K562 (cell line): ENCODE data around the gene KCND3. TPM values are rescaled to one million over a fixed set of nuclear protein-coding genes. Genes with fewer than 3 reads are reported as not detected.

ENCODE experiments used
- ATAC-seq: fragments of 200-7000 bp; cut with Tn5 transposase; 3 replicates; pipeline ENCODE4 v1.9.1; 2020; ENCODE audit warnings: moderate library complexity
- BruUV-seq: library from RNA; stranded (reverse); fragments of 400-500 nt; replicated peaks from 2 replicates; lab custom pipeline; 2021; lab: Mats Ljungman, UMichigan
- CTCF ChIA-PET: fragments of 300-600 bp; formaldehyde crosslinking; extraction: SDS; loops from one replicate; lab custom pipeline; 2021; ENCODE audit warnings: low intra/inter-chr PET ratio; lab: Yijun Ruan, JAX
- POLR2A ChIA-PET: fragments of 300-600, 350-650 bp; sonication (Branson Sonifier 250); formaldehyde crosslinking; extraction: SDS; loops from one replicate; lab custom pipeline; 2021; ENCODE audit warnings: antibody characterized with exemption, inconsistent platforms; lab: Yijun Ruan, JAX
- DNase-seq, 4 experiments: peaks; one replicate each; pipeline versions ENCODE4 v3.0.0 to v3.0.0-alpha.2; 2011 to 2018; ENCODE audit warnings: low spot score in 3 of 4, mixed read lengths in 3 of 4; ENCODE audit errors: extremely low read depth in 1 of 4
- FAIRE-seq: peaks from 2 replicates; lab custom pipeline; 2011; peaks lifted over from hg19 to GRCh38; lab: Jason Lieb, UNC
- H2AFZ ChIP-seq: 2 replicates; pipeline ENCODE4 v1.6.0; 2011; ENCODE audit warnings: low read depth, low read length, control low read depth, inconsistent platforms
- H3K27ac ChIP-seq: fragments of 200-600 bp; 3 replicates; pipeline ENCODE4 v1.8.0; 2011; ENCODE audit warnings: low read depth, mild to moderate bottlenecking, control low read depth, inconsistent platforms, low read length, moderate library complexity, mixed read lengths; ENCODE audit errors: extremely low read depth
- H3K27me3 ChIP-seq, 2 experiments: fragments of 300-600 bp in 1 of 2; 2 replicates in 1 of 2; 3 replicates in 1 of 2; pipeline versions ENCODE4 v1.6.0 to v1.8.0; 2011; ENCODE audit warnings: inconsistent platforms in 2 of 2, low read length in 2 of 2, mild to moderate bottlenecking in 1 of 2, mixed read lengths in 1 of 2, moderate library complexity in 1 of 2; ENCODE audit not compliant: control insufficient read depth in 2 of 2, insufficient read depth in 2 of 2
- H3K36me3 ChIP-seq: fragments of 300-600 bp; 3 replicates; pipeline ENCODE4 v1.8.0; 2011; ENCODE audit warnings: mild to moderate bottlenecking, low read length, inconsistent platforms; ENCODE audit not compliant: control insufficient read depth, insufficient read depth
- H3K4me1 ChIP-seq, 2 experiments: fragments of 200-600 bp in 1 of 2; replicated peaks in 1 of 2; 2 replicates in 1 of 2; 3 replicates in 1 of 2; pipeline versions ENCODE4 v1.5.1 to v1.8.0; 2011; ENCODE audit warnings: inconsistent platforms in 2 of 2, low read length in 2 of 2, mild to moderate bottlenecking in 1 of 2, mixed read lengths in 1 of 2, moderate library complexity in 1 of 2; ENCODE audit not compliant: control insufficient read depth in 2 of 2, insufficient read depth in 2 of 2
- H3K4me2 ChIP-seq: 2 replicates; pipeline ENCODE4 v1.6.1; 2011; ENCODE audit warnings: low read length, control low read depth, inconsistent platforms, mixed read lengths; ENCODE audit not compliant: insufficient read depth
- H3K4me3 ChIP-seq: fragments of 200-600 bp; sonication (generic), shearing (Covaris generic); 2 replicates; pipeline ENCODE4 v1.5.1; 2016; ENCODE audit warnings: control low read depth, inconsistent platforms
- H3K79me2 ChIP-seq: fragments of 200-600 bp; 3 replicates; pipeline ENCODE4 v1.8.0; 2011; ENCODE audit warnings: low read length, inconsistent platforms; ENCODE audit not compliant: control insufficient read depth, insufficient read depth
- H3K9ac ChIP-seq, 2 experiments: 2 replicates each; pipeline versions ENCODE4 v1.6.0 to v1.6.1; 2011; ENCODE audit warnings: low read depth in 2 of 2, low read length in 2 of 2, control low read depth in 1 of 2, inconsistent platforms in 1 of 2, mild to moderate bottlenecking in 1 of 2, mixed read lengths in 1 of 2; ENCODE audit not compliant: insufficient read depth in 1 of 2
- H3K9me1 ChIP-seq: one replicate; pipeline ENCODE4 v1.6.0; 2011; ENCODE audit warnings: inconsistent platforms, mild to moderate bottlenecking, low read length, moderate library complexity; ENCODE audit not compliant: control insufficient read depth, insufficient read depth
- H3K9me3 ChIP-seq: replicated peaks from 2 replicates; pipeline ENCODE4 v1.5.1; 2011; ENCODE audit warnings: low read depth, low read length, inconsistent platforms; ENCODE audit not compliant: control insufficient read depth, insufficient read depth
- H4K20me1 ChIP-seq: replicated peaks from 2 replicates; pipeline ENCODE4 v1.6.1; 2011; ENCODE audit warnings: low read length, inconsistent platforms, mixed read lengths; ENCODE audit not compliant: control insufficient read depth, insufficient read depth
- ARID1B ChIP-seq: fragments of 450-650 bp; IDR thresholded peaks from 2 replicates; pipeline ENCODE4 v1.6.1; 2016; ENCODE audit warnings: antibody characterized with exemption, mild to moderate bottlenecking, inconsistent platforms
- CAMTA2 ChIP-seq: fragments of 250-450 bp; sonication (Bioruptor Pico); conservative IDR thresholded peaks from 2 replicates; pipeline ENCODE4 v1.5.1; 2022
- FOXM1 ChIP-seq, 2 experiments: fragments of 450-650 bp in 1 of 2; sonication (generic) in 1 of 2; formaldehyde crosslinking in 1 of 2; IDR thresholded peaks; 2 replicates each; pipeline versions ENCODE4 v1.6.1 to v1.9.0; 2017 to 2022; ENCODE audit warnings: low read depth in 2 of 2, mild to moderate bottlenecking in 2 of 2, missing genetic modification reagents in 1 of 2, moderate library complexity in 1 of 2
- HDAC1 ChIP-seq, 2 experiments: fragments of 450-650 bp; IDR thresholded peaks; 2 replicates each; pipeline ENCODE4 v1.6.1; 2016 to 2017; ENCODE audit warnings: inconsistent platforms in 1 of 2, mild to moderate bottlenecking in 1 of 2, moderate library complexity in 1 of 2
- HDAC8 ChIP-seq: fragments of 450-650 bp; IDR thresholded peaks from 2 replicates; pipeline ENCODE4 v1.6.1; 2016; ENCODE audit warnings: mild to moderate bottlenecking, missing genetic modification characterization, moderate library complexity, missing compliant biosample characterization
- MTF1 ChIP-seq: fragments of 250-450 bp; sonication (Bioruptor Pico); IDR thresholded peaks from 2 replicates; pipeline ENCODE4 v1.9.0; 2021; ENCODE audit warnings: moderate library complexity, mild to moderate bottlenecking, inconsistent platforms, borderline replicate concordance
- NR4A1 ChIP-seq, 2 experiments: fragments of 250-450 bp in 1 of 2; fragments of 450-650 bp in 1 of 2; sonication (Bioruptor Pico) in 1 of 2; IDR thresholded peaks; 2 replicates each; pipeline versions ENCODE4 v1.4.0 to v1.6.1; 2016 to 2020; ENCODE audit warnings: mild to moderate bottlenecking in 2 of 2, missing compliant biosample characterization in 1 of 2, missing genetic modification characterization in 1 of 2, moderate library complexity in 1 of 2
- POLR2A ChIP-seq: fragments of 450-650 bp; conservative IDR thresholded peaks from 2 replicates; pipeline ENCODE4 v1.6.1; 2016
- RB1 ChIP-seq: fragments of 450-650 bp; IDR thresholded peaks from 2 replicates; pipeline ENCODE4 v1.6.1; 2017; ENCODE audit warnings: low read depth, mild to moderate bottlenecking
- RBFOX2 ChIP-seq: fragments of 200-400 bp; formaldehyde crosslinking; IDR thresholded peaks from 2 replicates; pipeline ENCODE4 v1.6.1; 2017; ENCODE audit warnings: low read depth, mild to moderate bottlenecking, low read length, moderate library complexity
- SAFB2 ChIP-seq: fragments of 200-400 bp; formaldehyde crosslinking; IDR thresholded peaks from 2 replicates; pipeline ENCODE4 v1.6.1; 2018; ENCODE audit warnings: borderline replicate concordance, low read length, low read depth, moderate library complexity; ENCODE audit not compliant: severe bottlenecking
- SMARCB1 ChIP-seq: IDR thresholded peaks from 2 replicates; pipeline ENCODE4 v1.6.1; 2011; ENCODE audit warnings: improper control_type of control experiment, low read depth; ENCODE audit not compliant: insufficient read length
- WHSC1 ChIP-seq: IDR thresholded peaks from one replicate; pipeline ENCODE4 v1.6.1; 2012; ENCODE audit warnings: low read length, control low read depth, inconsistent platforms
- ZNF583 ChIP-seq: fragments of 250-450 bp; sonication (Bioruptor Pico); IDR thresholded peaks from 2 replicates; pipeline ENCODE4 v1.4.0; 2020
- WGBS: fragments of 100-300 bp; shearing (Covaris generic); methylation state at CpG from one replicate; pipeline ENCODE4 v1.1.6; 2016; ENCODE audit warnings: low coverage, mixed read lengths; ENCODE audit not compliant: insufficient coverage; ENCODE audit errors: missing lambda C conversion rate; 5-methylcytosine and 5-hydroxymethylcytosine counted together
- in situ Hi-C: fragments of 300-500 bp; cut with MboI; formaldehyde crosslinking; loops from 4 replicates; pipeline ENCODE4 v1.15.0; 2018; ENCODE audit warnings: inconsistent platforms, mixed read lengths
- intact Hi-C: fragments of 100-400 bp; cut with micrococcal nuclease; formaldehyde crosslinking; loops from 2 replicates; pipeline ENCODE4 v1.14.2; 2022
- polyA plus RNA-seq, 8 experiments: library from polyadenylated mRNA; depleted of rRNA in 4 of 8; stranded (reverse) in 5 of 8; unstranded in 3 of 8; fragments of >200 nt; fragmentation: Nextera tagmentation in 2 of 8; fragmentation: Illumina TruSeq in 1 of 8; extraction: Ambion mirVana in 2 of 8; extraction: Trizol in 1 of 8; gene quantifications; 2 replicates each; pipeline versions ENCODE4 v1.2.1 to v1.2.3, GENCODE V29; 2011 to 2014; ENCODE audit warnings: inconsistent platforms in 1 of 8, missing spikeins in 1 of 8
- total RNA-seq, 7 experiments: library from RNA; depleted of rRNA in 6 of 7; stranded (reverse); fragments of >200 nt in 6 of 7; fragmentation: Illumina TruSeq in 2 of 7; extraction: Trizol in 2 of 7; gene quantifications; 2 replicates each; pipeline versions ENCODE4 v1.2.1 to v1.2.3, GENCODE V29; 2011 to 2021; ENCODE audit warnings: low replicate concordance in 1 of 7

Gene KCND3
- total and polyA plus RNA-seq, 9 of the 15 experiments (the other 6 are each of a cell fraction or from before 2014, with no cell fraction given), result not detected

DNA sequence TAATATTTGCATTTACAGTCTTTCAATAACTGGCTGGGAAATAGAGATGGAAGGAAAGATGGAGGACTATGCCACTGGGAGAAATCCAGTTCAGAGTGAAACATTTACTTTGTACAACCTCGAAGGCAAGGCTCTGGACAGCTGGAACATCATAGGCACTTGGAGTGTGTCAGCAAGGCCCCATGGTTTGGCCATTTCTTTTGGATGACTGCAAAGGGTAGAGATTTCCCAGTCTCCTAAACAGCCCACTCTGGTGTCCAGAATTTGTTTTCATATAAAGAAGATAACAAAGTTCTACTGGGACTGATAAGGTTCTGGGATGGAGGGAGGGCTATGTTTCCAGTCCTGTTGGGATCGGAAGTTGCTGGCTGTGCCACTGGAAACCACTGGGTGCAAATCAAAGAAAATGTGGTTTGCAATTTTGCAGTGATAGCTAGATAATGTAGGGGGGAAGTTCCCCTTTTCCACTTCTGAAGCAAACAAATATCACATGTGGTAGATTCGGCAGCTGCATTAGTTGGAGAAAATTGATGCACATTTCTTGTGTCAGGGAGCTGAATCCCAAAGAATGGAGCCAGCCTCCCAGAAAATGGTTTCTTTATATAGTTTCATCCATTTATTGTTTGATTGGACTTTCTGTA, 16.2 kb downstream of the KCND3 start:
- CTCF ChIA-PET, result no interaction called here
- FAIRE-seq, result no peak
- Histone ChIP-seq H3K9me3 (no peaks in the 10 kb centered on the region), H3K9ac (no peak overlapping the region)
- TF ChIP-seq SAFB2 (no peak), ARID1B (no peak), FOXM1 (IDR thresholded peaks at IDR 0.05; ENCODE audit: low read depth) (no peak), FOXM1 (CRISPR knock-in tag; IDR thresholded peaks at IDR 0.05; ENCODE audit: low read depth) (no peak), POLR2A (no peak), ZNF583 (CRISPR knock-in tag) (no peak), HDAC1 (IDR thresholded peaks at IDR 0.05) (no peak), WHSC1 (no peak), NR4A1 (CRISPR knock-in tag; IDR thresholded peaks at IDR 0.05) (no peak), NR4A1 (tag; IDR thresholded peaks at IDR 0.05) (no peak), HDAC8 (tag) (no peak), CAMTA2 (CRISPR knock-in tag) (no peak), MTF1 (CRISPR knock-in tag) (no peak), RBFOX2 (no peak), SMARCB1 (no peak), RB1 (no peak)
- TF ChIP-seq, all 486 proteins: peak for 0
- ATAC-seq (no peak), DNase-seq (no peak)
- Histone ChIP-seq H3K36me3 (no peaks in the 10 kb centered on the region), H2AFZ (no peak overlapping the region), H3K79me2 (no peaks in the 10 kb centered on the region), H3K4me1 (no peaks in the 10 kb centered on the region), H3K27me3 (peaks cover 4 to 7% of the 10 kb centered on the region in 2 experiments; a peak in 1 of 5 replicates), H3K9me1 (no peaks in the 10 kb centered on the region), H3K27ac (no peak overlapping the region), H4K20me1 (no peaks in the 10 kb centered on the region), H3K4me2 (no peak overlapping the region), H3K4me3 (no peak overlapping the region)
- POLR2A ChIA-PET, result interaction anchor here (1.2 kb wide), 1 partner anchor 13 kb away, joined by 5 read pairs; no protein-coding TSS in a partner anchor
- 3% methylated on average over 3 of the region's 3 CpGs for WGBS
- no TSS peak for BruUV-seq
- in situ Hi-C loops (no loop called here), intact Hi-C loops (no loop called here)
